HCT116 (cell line): ENCODE data around the gene THEMIS. TPM values are rescaled to one million over a fixed set of nuclear protein-coding genes. Genes with fewer than 3 reads are reported as not detected.

ENCODE experiments used
- ATAC-seq: fragments of 200-7000 bp; cut with Tn5 transposase; 2 replicates; pipeline ENCODE4 v1.9.1; 2020; ENCODE audit warnings: mild to moderate bottlenecking, moderate library complexity
- BruUV-seq: library from RNA; stranded (reverse); fragments of 400-500 nt; replicated peaks from 2 replicates; lab custom pipeline; 2021; lab: Mats Ljungman, UMichigan
- CTCF ChIA-PET: fragments of 300-600 bp; sonication (Branson Sonifier 250); formaldehyde crosslinking; loops from one replicate; lab custom pipeline; 2021; ENCODE audit warnings: antibody characterized with exemption; lab: Charles Lee
- POLR2A ChIA-PET: fragments of 300-600, 350-600 bp; sonication (Branson Sonifier 250); formaldehyde crosslinking; loops from one replicate; lab custom pipeline; 2021; ENCODE audit warnings: antibody characterized with exemption; lab: Charles Lee
- RAD21 ChIA-PET, 2 experiments: fragments of 300-600 bp; sonication (Branson Sonifier 250); formaldehyde crosslinking; loops; one replicate each; lab custom pipeline; 2023; ENCODE audit warnings: low total read pairs in 2 of 2; ENCODE audit not compliant: uncharacterized antibody in 2 of 2, unreplicated experiment in 2 of 2, low non-redundant PET in 1 of 2; lab: Charles Lee
- DNase-seq: peaks from one replicate; pipeline ENCODE4 v3.0.0-alpha.2; 2010; ENCODE audit warnings: low read depth, low spot score
- H2AFZ ChIP-seq: fragments of 200-600 bp; shearing (Covaris generic), sonication (generic); 2 replicates; pipeline ENCODE4 v1.6.1; 2017; ENCODE audit warnings: low read depth, mixed run types, mixed read lengths, antibody characterized with exemption, low read length; ENCODE audit not compliant: poor library complexity, severe bottlenecking
- H3K27ac ChIP-seq: 2 replicates; pipeline ENCODE4 v1.5.1; 2012; ENCODE audit warnings: low read depth, low read length
- H3K27me3 ChIP-seq: fragments of 200-600 bp; sonication (generic); 2 replicates; pipeline ENCODE4 v1.6.1; 2016; ENCODE audit warnings: mixed run types, low read length, mixed read lengths; ENCODE audit not compliant: insufficient read depth
- H3K36me3 ChIP-seq, 2 experiments: fragments of 200-500 bp in 1 of 2; fragments of 200-600 bp in 1 of 2; sonication (Bioruptor generic) in 1 of 2; sonication (generic) in 1 of 2; 2 replicates each; pipeline versions ENCODE4 v1.5.1 to v1.6.1; 2014 to 2016; ENCODE audit warnings: low read length in 2 of 2, inconsistent platforms in 1 of 2, mixed read lengths in 1 of 2, mixed run types in 1 of 2; ENCODE audit not compliant: insufficient read depth in 2 of 2, control insufficient read depth in 1 of 2
- H3K4me1 ChIP-seq, 2 experiments: fragments of 200-600 bp in 1 of 2; sonication (generic) in 1 of 2; 2 replicates each; pipeline versions ENCODE4 v1.5.1 to v1.6.1; 2012 to 2017; ENCODE audit warnings: low read length in 2 of 2, inconsistent platforms in 1 of 2, mild to moderate bottlenecking in 1 of 2, mixed read lengths in 1 of 2, mixed run types in 1 of 2, moderate library complexity in 1 of 2; ENCODE audit not compliant: insufficient read depth in 2 of 2, control insufficient read depth in 1 of 2
- H3K4me2 ChIP-seq: fragments of 200-600 bp; sonication (generic); 2 replicates; pipeline ENCODE4 v1.6.1; 2017; ENCODE audit warnings: mixed run types, low read length, mixed read lengths
- H3K4me3 ChIP-seq, 2 experiments: fragments of 200-600 bp in 1 of 2; sonication (generic) in 1 of 2; replicated peaks in 1 of 2; 2 replicates each; pipeline ENCODE4 v1.5.1; 2011 to 2016; ENCODE audit warnings: low read length in 2 of 2, control low read depth in 1 of 2, low read depth in 1 of 2, mild to moderate bottlenecking in 1 of 2, mixed read lengths in 1 of 2, mixed run types in 1 of 2
- H3K79me2 ChIP-seq: fragments of 200-600 bp; sonication (generic); 2 replicates; pipeline ENCODE4 v1.6.1; 2017; ENCODE audit warnings: mild to moderate bottlenecking, mixed run types, low read length, moderate library complexity, mixed read lengths; ENCODE audit not compliant: insufficient read depth
- H3K9ac ChIP-seq: fragments of 200-600 bp; sonication (generic); 2 replicates; pipeline ENCODE4 v1.6.1; 2016; ENCODE audit warnings: low read length, mixed read lengths
- H3K9me2 ChIP-seq: fragments of 200-600 bp; sonication (generic), shearing (Covaris generic); 2 replicates; pipeline ENCODE4 v1.6.1; 2017; ENCODE audit warnings: mixed run types, mild to moderate bottlenecking, moderate library complexity; ENCODE audit not compliant: insufficient read depth
- H3K9me3 ChIP-seq, 2 experiments: fragments of 200-500 bp in 1 of 2; fragments of 200-600 bp in 1 of 2; sonication (Bioruptor generic) in 1 of 2; sonication (generic) in 1 of 2; 2 replicates each; pipeline ENCODE4 v1.6.1; 2014 to 2017; ENCODE audit warnings: low read length in 2 of 2, mixed read lengths in 2 of 2, inconsistent platforms in 1 of 2, low read depth in 1 of 2, mild to moderate bottlenecking in 1 of 2, mixed run types in 1 of 2, moderate library complexity in 1 of 2; ENCODE audit not compliant: control insufficient read depth in 1 of 2, insufficient read depth in 1 of 2
- H4K20me1 ChIP-seq: fragments of 200-600 bp; sonication (generic), shearing (Covaris generic); 2 replicates; pipeline ENCODE4 v1.6.1; 2017; ENCODE audit warnings: mixed run types, mild to moderate bottlenecking, moderate library complexity; ENCODE audit not compliant: insufficient read depth
- CBX3 ChIP-seq: IDR thresholded peaks from 2 replicates; pipeline ENCODE4 v1.6.1; 2012; ENCODE audit warnings: low read depth
- ELF1 ChIP-seq: IDR thresholded peaks from 2 replicates; pipeline ENCODE4 v1.6.1; 2012; ENCODE audit warnings: low read depth, borderline replicate concordance
- EZH2 ChIP-seq: fragments of 200-600 bp; sonication (generic); IDR thresholded peaks from 2 replicates; pipeline ENCODE4 v1.6.1; 2017; ENCODE audit warnings: antibody characterized with exemption, mixed run types
- FOSL1 ChIP-seq: IDR thresholded peaks from 2 replicates; pipeline ENCODE4 v1.6.1; 2012; ENCODE audit warnings: low read depth
- JUND ChIP-seq: IDR thresholded peaks from 2 replicates; pipeline ENCODE4 v1.6.1; 2012
- MAX ChIP-seq: IDR thresholded peaks from 2 replicates; pipeline ENCODE4 v1.6.1; 2012
- POLR2A ChIP-seq: IDR thresholded peaks from 2 replicates; pipeline ENCODE4 v1.7.0; 2011; ENCODE audit warnings: borderline replicate concordance; ENCODE audit not compliant: insufficient read depth, insufficient read length; ENCODE audit errors: extremely low read depth
- RAD21 ChIP-seq: IDR thresholded peaks from 2 replicates; pipeline ENCODE4 v1.6.1; 2012; ENCODE audit warnings: low read depth, mild to moderate bottlenecking
- SIN3A ChIP-seq: IDR thresholded peaks from 2 replicates; pipeline ENCODE4 v1.6.1; 2012; ENCODE audit warnings: low read depth
- SP1 ChIP-seq: IDR thresholded peaks from 2 replicates; pipeline ENCODE4 v1.6.1; 2012; ENCODE audit warnings: low read depth
- SRF ChIP-seq: IDR thresholded peaks from 2 replicates; pipeline ENCODE4 v1.6.1; 2012; ENCODE audit warnings: low read depth
- ZFX ChIP-seq: fragments of 450-650 bp; IDR thresholded peaks from 2 replicates; pipeline ENCODE4 v1.6.1; 2017
- ZNF274 ChIP-seq: fragments of 200-500 bp; sonication (Bioruptor generic); IDR thresholded peaks from 2 replicates; pipeline ENCODE4 v1.6.1; 2014; ENCODE audit warnings: mild to moderate bottlenecking, low read depth, low read length, inconsistent platforms
- intact Hi-C: fragments of 100-400 bp; cut with micrococcal nuclease; formaldehyde crosslinking; loops from 2 replicates; pipeline ENCODE4 v1.10.0; 2022
- total RNA-seq: library from RNA; stranded (reverse); gene quantifications from one replicate; pipeline ENCODE4 v1.2.1, GENCODE V29; 2021; ENCODE audit not compliant: unreplicated experiment
- TF ChIP-seq, protein P1 (sequence below): IDR thresholded peaks from 2 replicates; pipeline ENCODE4 v1.6.1; 2012; ENCODE audit warnings: low read depth
- TF ChIP-seq, protein P2 (sequence below), 3 experiments: fragments of 200-600 bp in 1 of 3; sonication (generic) in 1 of 3; IDR thresholded peaks in 2 of 3; conservative IDR thresholded peaks in 1 of 3; 2 replicates each; pipeline ENCODE4 v1.5.1; 2012 to 2017; ENCODE audit warnings: low read depth in 2 of 3, low read length in 2 of 3, antibody characterized with exemption in 1 of 3, borderline replicate concordance in 1 of 3, control low read depth in 1 of 3, mild to moderate bottlenecking in 1 of 3, mixed read lengths in 1 of 3, mixed run types in 1 of 3, moderate library complexity in 1 of 3; ENCODE audit not compliant: insufficient read depth in 1 of 3
- TF ChIP-seq, protein P3 (sequence below): IDR thresholded peaks from 2 replicates; pipeline ENCODE4 v1.6.1; 2012

The THEMIS gene
- total RNA-seq, 1 experiment from 2014 or later = 0.20 TPM

- TF ChIP-seq, protein P1, sequence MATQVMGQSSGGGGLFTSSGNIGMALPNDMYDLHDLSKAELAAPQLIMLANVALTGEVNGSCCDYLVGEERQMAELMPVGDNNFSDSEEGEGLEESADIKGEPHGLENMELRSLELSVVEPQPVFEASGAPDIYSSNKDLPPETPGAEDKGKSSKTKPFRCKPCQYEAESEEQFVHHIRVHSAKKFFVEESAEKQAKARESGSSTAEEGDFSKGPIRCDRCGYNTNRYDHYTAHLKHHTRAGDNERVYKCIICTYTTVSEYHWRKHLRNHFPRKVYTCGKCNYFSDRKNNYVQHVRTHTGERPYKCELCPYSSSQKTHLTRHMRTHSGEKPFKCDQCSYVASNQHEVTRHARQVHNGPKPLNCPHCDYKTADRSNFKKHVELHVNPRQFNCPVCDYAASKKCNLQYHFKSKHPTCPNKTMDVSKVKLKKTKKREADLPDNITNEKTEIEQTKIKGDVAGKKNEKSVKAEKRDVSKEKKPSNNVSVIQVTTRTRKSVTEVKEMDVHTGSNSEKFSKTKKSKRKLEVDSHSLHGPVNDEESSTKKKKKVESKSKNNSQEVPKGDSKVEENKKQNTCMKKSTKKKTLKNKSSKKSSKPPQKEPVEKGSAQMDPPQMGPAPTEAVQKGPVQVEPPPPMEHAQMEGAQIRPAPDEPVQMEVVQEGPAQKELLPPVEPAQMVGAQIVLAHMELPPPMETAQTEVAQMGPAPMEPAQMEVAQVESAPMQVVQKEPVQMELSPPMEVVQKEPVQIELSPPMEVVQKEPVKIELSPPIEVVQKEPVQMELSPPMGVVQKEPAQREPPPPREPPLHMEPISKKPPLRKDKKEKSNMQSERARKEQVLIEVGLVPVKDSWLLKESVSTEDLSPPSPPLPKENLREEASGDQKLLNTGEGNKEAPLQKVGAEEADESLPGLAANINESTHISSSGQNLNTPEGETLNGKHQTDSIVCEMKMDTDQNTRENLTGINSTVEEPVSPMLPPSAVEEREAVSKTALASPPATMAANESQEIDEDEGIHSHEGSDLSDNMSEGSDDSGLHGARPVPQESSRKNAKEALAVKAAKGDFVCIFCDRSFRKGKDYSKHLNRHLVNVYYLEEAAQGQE = no peak
- no peak for TF ChIP-seq FOSL1
- TF ChIP-seq, protein P2, sequence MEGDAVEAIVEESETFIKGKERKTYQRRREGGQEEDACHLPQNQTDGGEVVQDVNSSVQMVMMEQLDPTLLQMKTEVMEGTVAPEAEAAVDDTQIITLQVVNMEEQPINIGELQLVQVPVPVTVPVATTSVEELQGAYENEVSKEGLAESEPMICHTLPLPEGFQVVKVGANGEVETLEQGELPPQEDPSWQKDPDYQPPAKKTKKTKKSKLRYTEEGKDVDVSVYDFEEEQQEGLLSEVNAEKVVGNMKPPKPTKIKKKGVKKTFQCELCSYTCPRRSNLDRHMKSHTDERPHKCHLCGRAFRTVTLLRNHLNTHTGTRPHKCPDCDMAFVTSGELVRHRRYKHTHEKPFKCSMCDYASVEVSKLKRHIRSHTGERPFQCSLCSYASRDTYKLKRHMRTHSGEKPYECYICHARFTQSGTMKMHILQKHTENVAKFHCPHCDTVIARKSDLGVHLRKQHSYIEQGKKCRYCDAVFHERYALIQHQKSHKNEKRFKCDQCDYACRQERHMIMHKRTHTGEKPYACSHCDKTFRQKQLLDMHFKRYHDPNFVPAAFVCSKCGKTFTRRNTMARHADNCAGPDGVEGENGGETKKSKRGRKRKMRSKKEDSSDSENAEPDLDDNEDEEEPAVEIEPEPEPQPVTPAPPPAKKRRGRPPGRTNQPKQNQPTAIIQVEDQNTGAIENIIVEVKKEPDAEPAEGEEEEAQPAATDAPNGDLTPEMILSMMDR (IDR thresholded peaks at IDR 0.05 in 2 of 3, conservative IDR thresholded peaks at IDR 0.05 in 1 of 3; ENCODE audit: borderline replicate concordance in 1 of 3, insufficient read depth in 1 of 3, low read depth in 2 of 3, low read length in 2 of 3) = no peak
Observed at GRCh38 chr6:127869772-127870404, 31.0 kb downstream of the THEMIS start (continued).

DNA sequence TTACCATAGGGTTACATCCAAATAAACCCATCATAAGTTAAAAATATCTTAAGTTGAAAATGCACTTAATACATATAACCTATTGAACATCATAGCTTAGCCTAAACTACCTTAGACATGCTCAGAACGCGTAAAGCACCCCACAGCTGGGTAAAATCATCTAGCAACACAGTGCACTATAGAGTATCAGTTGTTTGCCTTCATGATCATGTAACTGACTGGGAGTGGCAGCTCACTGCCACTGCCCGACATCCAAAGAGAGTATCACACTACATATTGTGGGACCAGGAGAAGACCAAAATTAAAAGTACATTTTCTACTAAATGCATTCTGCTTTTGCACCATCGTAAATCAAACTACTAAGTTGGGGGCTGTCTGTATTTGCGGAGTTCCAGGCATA, 31.7 kb downstream of the THEMIS start:
- DNase-seq = no peak
- no peaks in the 10 kb centered on the region for H4K20me1 ChIP-seq
- CTCF ChIA-PET = interaction anchor here (1.5 kb wide), 1 partner anchor 14 kb away, joined by 7 read pairs; no protein-coding TSS in a partner anchor
- TF ChIP-seq ELF1 (no peak), SP1 (no peak), POLR2A (no peak), ZNF274 (no peak), EZH2 (no peak), FOSL1 (no peak), SRF (no peak), JUND (no peak), MAX (no peak), ZFX (no peak), CBX3 (no peak), RAD21 (no peak), SIN3A (no peak)
- TF ChIP-seq, protein P3, sequence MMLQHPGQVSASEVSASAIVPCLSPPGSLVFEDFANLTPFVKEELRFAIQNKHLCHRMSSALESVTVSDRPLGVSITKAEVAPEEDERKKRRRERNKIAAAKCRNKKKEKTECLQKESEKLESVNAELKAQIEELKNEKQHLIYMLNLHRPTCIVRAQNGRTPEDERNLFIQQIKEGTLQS = no peak
- TF ChIP-seq, all 23 proteins: peak for 0
- no peaks in the 10 kb centered on the region for H3K9me3 ChIP-seq
- no peaks in the 10 kb centered on the region for H3K27me3 ChIP-seq
- H3K36me3 ChIP-seq = no peaks in the 10 kb centered on the region
- H2AFZ ChIP-seq = no peak overlapping the region
- H3K9ac ChIP-seq = no peak overlapping the region
- no TSS peak for BruUV-seq
- ATAC-seq = no peak
- no peaks in the 10 kb centered on the region; the same call in 1 of the 2 replicates for H3K9me2 ChIP-seq
- no peak overlapping the region for H3K4me2 ChIP-seq
- intact Hi-C loops = no loop called here
- no peaks in the 10 kb centered on the region for H3K4me1 ChIP-seq
- no peaks in the 10 kb centered on the region for H3K79me2 ChIP-seq
- POLR2A ChIA-PET = no interaction called here
- RAD21 ChIA-PET = no interaction called here
- H3K4me3 ChIP-seq = no peak overlapping the region
- H3K27ac ChIP-seq = no peak overlapping the region
